Measurements from ENCODE around the gene KCNAB1.

KCNAB1 gene

DNA sequence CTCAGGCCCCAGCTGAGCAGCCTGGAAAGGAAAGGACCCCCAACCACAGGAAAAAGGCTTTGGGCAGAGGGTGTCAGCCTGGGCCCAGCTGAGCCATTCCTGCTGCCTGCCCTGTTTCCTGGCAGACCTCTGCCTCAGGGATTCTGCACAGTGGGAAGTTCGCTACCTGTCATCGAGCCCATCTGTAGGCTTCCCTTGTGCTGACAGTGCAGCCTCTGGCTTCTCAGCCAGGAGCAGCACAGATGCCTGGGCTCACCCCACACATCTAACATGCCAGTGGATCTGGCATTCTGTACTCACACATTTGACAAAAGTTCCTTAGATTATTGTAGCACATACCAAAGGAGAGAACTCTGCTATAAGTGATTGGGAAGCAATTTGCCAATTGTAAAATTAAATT lies 232.3 kb downstream of the KCNAB1 start:
- H3K23ac ChIP-seq (ENCODE audit: low read length in 2 of 2), result no peak overlapping the region
- H3K4ac ChIP-seq (ENCODE audit: low read depth in 1 of 2, low read length in 2 of 2), result no peak overlapping the region
- no peaks in the 10 kb centered on the region for H3K79me1 ChIP-seq (replicated peaks; ENCODE audit: low read length, poor library complexity, severe bottlenecking)
- no peak overlapping the region for H4K91ac ChIP-seq (ENCODE audit: low read length)
- no peak overlapping the region for H3K4me3 ChIP-seq (ENCODE audit: insufficient read depth in 1 of 2, low read depth in 1 of 2, low read length in 2 of 2)
- H3K14ac ChIP-seq (ENCODE audit: low read length in 2 of 2), result peak overlapping the region in 1 of 2 experiments; percentile 81
- no peak overlapping the region for H3K4me2 ChIP-seq (ENCODE audit: low read length, poor library complexity, severe bottlenecking)
- H2AK5ac ChIP-seq (ENCODE audit: low read length, severe bottlenecking), result no peak overlapping the region
- no peaks in the 10 kb centered on the region for H3K9me3 ChIP-seq (ENCODE audit: control insufficient read depth, low read length)
- no peaks in the 10 kb centered on the region for H3K27me3 ChIP-seq (ENCODE audit: control insufficient read depth in 1 of 2, insufficient read depth in 1 of 2, low read length in 2 of 2)
- DNase-seq, result no peak
- H2AFZ ChIP-seq (ENCODE audit: low read depth, low read length), result no peak overlapping the region
- no peak overlapping the region for H3K18ac ChIP-seq (ENCODE audit: low read depth in 1 of 2, low read length in 2 of 2)
- 75% methylated on average over 2 of the region's 2 CpGs for WGBS
- no peak overlapping the region for H4K8ac ChIP-seq (ENCODE audit: low read length)
- H3K9ac ChIP-seq (ENCODE audit: low read length), result no peak overlapping the region
- no peak overlapping the region for H3K27ac ChIP-seq (ENCODE audit: low read length, poor library complexity, severe bottlenecking)
- H3K4me1 ChIP-seq (ENCODE audit: control insufficient read depth, insufficient read depth, low read depth, low read length), result peaks cover 2% of the 10 kb centered on the region
- no peak overlapping the region for H2BK120ac ChIP-seq (ENCODE audit: low read depth, low read length)
- no peaks in the 10 kb centered on the region for H3K36me3 ChIP-seq (ENCODE audit: control insufficient read depth in 1 of 2, insufficient read depth in 2 of 2, low read depth in 1 of 2, low read length in 2 of 2)
- H2BK5ac ChIP-seq (ENCODE audit: low read depth, low read length, poor library complexity, severe bottlenecking), result no peak overlapping the region
- no peak overlapping the region for H2BK15ac ChIP-seq (ENCODE audit: low read depth, poor library complexity, severe bottlenecking)
- no peak overlapping the region for H2BK12ac ChIP-seq (ENCODE audit: low read length in 2 of 2)

DNA sequence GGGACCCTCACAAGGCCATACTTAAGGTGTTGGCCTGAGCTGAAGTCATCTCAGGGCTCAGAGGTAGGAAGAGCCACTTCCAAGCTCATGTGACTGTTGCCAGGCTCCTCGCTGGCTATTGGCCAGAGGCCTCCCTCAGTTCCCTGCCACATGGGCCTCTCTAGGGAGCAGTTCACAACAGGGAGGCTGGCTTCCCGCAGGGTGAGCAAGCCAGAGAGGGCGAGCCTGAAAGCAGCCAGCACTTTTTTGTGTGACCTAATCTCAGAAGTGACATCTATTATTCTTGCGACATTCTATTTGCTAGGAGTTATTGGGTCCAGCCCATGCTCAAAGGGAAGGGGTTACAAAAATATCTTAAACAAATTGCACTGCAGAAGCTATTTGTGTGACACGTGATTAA lies 233.2 kb downstream of the KCNAB1 start:
- H3K4me3 ChIP-seq (ENCODE audit: insufficient read depth in 1 of 2, low read depth in 1 of 2, low read length in 2 of 2), result no peak overlapping the region
- H3K23ac ChIP-seq (ENCODE audit: low read length in 2 of 2), result no peak overlapping the region
- H3K27ac ChIP-seq (ENCODE audit: low read length, poor library complexity, severe bottlenecking), result no peak overlapping the region
- no peak overlapping the region for H2BK120ac ChIP-seq (ENCODE audit: low read depth, low read length)
- no peaks in the 10 kb centered on the region for H3K79me1 ChIP-seq (replicated peaks; ENCODE audit: low read length, poor library complexity, severe bottlenecking)
- H3K9me3 ChIP-seq (ENCODE audit: control insufficient read depth, low read length), result no peaks in the 10 kb centered on the region
- H2AFZ ChIP-seq (ENCODE audit: low read depth, low read length), result no peak overlapping the region
- no peak overlapping the region for H3K9ac ChIP-seq (ENCODE audit: low read length)
- WGBS, result 78% methylated on average over 5 of the region's 5 CpGs
- H2AK5ac ChIP-seq (ENCODE audit: low read length, severe bottlenecking), result no peak overlapping the region
- H4K8ac ChIP-seq (ENCODE audit: low read length), result no peak overlapping the region
- H3K36me3 ChIP-seq (ENCODE audit: control insufficient read depth in 1 of 2, insufficient read depth in 2 of 2, low read depth in 1 of 2, low read length in 2 of 2), result no peaks in the 10 kb centered on the region
- H2BK5ac ChIP-seq (ENCODE audit: low read depth, low read length, poor library complexity, severe bottlenecking), result no peak overlapping the region
- no peak overlapping the region for H3K18ac ChIP-seq (ENCODE audit: low read depth in 1 of 2, low read length in 2 of 2)
- no peaks in the 10 kb centered on the region for H3K27me3 ChIP-seq (ENCODE audit: control insufficient read depth in 1 of 2, insufficient read depth in 1 of 2, low read length in 2 of 2)
- H2BK12ac ChIP-seq (ENCODE audit: low read length in 2 of 2), result no peak overlapping the region
- no peak overlapping the region for H3K4ac ChIP-seq (ENCODE audit: low read depth in 1 of 2, low read length in 2 of 2)
- DNase-seq, result no peak
- H2BK15ac ChIP-seq (ENCODE audit: low read depth, poor library complexity, severe bottlenecking), result no peak overlapping the region
- H3K4me1 ChIP-seq (ENCODE audit: control insufficient read depth, insufficient read depth, low read depth, low read length), result peaks cover 2% of the 10 kb centered on the region
- H3K4me2 ChIP-seq (ENCODE audit: low read length, poor library complexity, severe bottlenecking), result no peak overlapping the region
- no peak overlapping the region for H4K91ac ChIP-seq (ENCODE audit: low read length)
- no peak overlapping the region for H3K14ac ChIP-seq (ENCODE audit: low read length in 2 of 2)

DNA sequence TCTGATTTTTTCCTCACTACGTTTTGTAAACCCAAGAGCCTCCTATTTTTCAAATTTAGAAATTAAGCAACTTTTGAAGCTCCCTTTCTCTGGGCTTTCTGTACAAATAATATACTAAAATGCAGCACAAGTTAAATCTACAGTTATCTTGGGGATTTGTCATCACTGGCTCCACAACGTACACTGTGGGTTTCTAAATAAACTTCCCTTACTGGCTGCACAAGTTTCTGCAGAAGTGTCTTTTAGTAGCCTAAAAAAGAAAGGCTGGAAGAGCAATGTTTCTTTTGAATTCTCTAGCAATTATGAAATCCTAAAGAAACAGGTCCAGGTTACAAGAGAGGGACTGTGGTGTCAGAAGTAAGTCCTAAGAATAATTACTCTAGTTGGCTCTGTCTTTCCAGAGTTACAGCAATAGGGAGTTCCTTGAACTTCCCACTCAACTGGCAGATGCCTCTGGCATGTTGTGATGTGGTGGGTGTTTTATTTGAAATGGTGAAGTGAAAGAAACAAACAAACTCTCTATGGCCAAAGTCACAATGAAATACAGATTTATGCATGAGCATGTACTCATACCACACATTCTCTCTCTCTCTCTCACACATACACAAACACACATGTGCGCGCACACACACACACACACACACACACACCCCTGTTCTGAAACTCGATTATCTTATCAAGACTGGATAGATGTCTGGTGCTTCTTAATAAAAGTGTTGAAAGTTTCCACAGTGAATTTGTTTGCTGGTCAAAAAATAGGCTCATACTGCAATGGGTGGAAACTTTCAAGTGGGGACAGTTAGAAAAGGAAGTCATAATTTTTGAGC lies 236.4 kb downstream of the KCNAB1 start:
- H2BK12ac ChIP-seq (ENCODE audit: low read length in 2 of 2), result no peak overlapping the region
- no peak overlapping the region for H2BK120ac ChIP-seq (ENCODE audit: low read depth, low read length)
- no peak overlapping the region for H3K18ac ChIP-seq (ENCODE audit: low read depth in 1 of 2, low read length in 2 of 2)
- no peak overlapping the region for H3K4me3 ChIP-seq (ENCODE audit: insufficient read depth in 1 of 2, low read depth in 1 of 2, low read length in 2 of 2)
- no peak overlapping the region for H3K4ac ChIP-seq (ENCODE audit: low read depth in 1 of 2, low read length in 2 of 2)
- H3K4me2 ChIP-seq (ENCODE audit: low read length, poor library complexity, severe bottlenecking), result no peak overlapping the region
- H2BK5ac ChIP-seq (ENCODE audit: low read depth, low read length, poor library complexity, severe bottlenecking), result no peak overlapping the region
- no peak overlapping the region for H3K27ac ChIP-seq (ENCODE audit: low read length, poor library complexity, severe bottlenecking)
- H3K9ac ChIP-seq (ENCODE audit: low read length), result no peak overlapping the region
- H4K8ac ChIP-seq (ENCODE audit: low read length), result no peak overlapping the region
- no peaks in the 10 kb centered on the region for H3K79me1 ChIP-seq (replicated peaks; ENCODE audit: low read length, poor library complexity, severe bottlenecking)
- H2BK15ac ChIP-seq (ENCODE audit: low read depth, poor library complexity, severe bottlenecking), result no peak overlapping the region
- H2AFZ ChIP-seq (ENCODE audit: low read depth, low read length), result no peak overlapping the region
- no peak overlapping the region for H4K91ac ChIP-seq (ENCODE audit: low read length)
- no peak overlapping the region for H3K14ac ChIP-seq (ENCODE audit: low read length in 2 of 2)
- H3K9me3 ChIP-seq (ENCODE audit: control insufficient read depth, low read length), result no peaks in the 10 kb centered on the region
- no peaks in the 10 kb centered on the region for H3K27me3 ChIP-seq (ENCODE audit: control insufficient read depth in 1 of 2, insufficient read depth in 1 of 2, low read length in 2 of 2)
- 83% methylated on average over 5 of the region's 5 CpGs for WGBS
- H3K36me3 ChIP-seq (ENCODE audit: control insufficient read depth in 1 of 2, insufficient read depth in 2 of 2, low read depth in 1 of 2, low read length in 2 of 2), result no peaks in the 10 kb centered on the region
- peaks cover 2% of the 10 kb centered on the region for H3K4me1 ChIP-seq (ENCODE audit: control insufficient read depth, insufficient read depth, low read depth, low read length)
- no peak overlapping the region for H2AK5ac ChIP-seq (ENCODE audit: low read length, severe bottlenecking)
- peak; percentile 2 for DNase-seq
- H3K23ac ChIP-seq (ENCODE audit: low read length in 2 of 2), result no peak overlapping the region

DNA sequence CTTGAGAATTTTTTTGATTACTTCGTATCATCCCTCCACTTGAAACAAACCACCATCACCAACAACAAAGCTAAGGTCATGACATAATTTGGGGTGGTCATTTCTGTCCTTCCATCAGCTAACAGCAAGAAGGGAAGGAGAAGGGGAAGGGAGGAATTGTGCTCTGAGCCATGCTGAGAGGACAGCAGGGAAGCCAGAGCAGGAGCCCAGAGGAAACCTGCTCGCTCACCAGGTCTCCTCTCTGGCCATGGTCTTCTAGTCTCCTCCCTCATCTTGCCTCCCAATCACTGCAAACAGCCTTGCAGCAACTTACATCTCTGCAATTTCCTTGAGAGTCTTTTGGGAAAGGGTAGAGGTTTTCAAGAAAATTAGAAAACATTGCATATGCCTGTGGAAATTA lies 237.9 kb downstream of the KCNAB1 start:
- Histone ChIP-seq H2BK12ac (ENCODE audit: low read length in 2 of 2) (no peak overlapping the region), H2BK15ac (ENCODE audit: low read depth, poor library complexity, severe bottlenecking) (no peak overlapping the region), H3K27me3 (ENCODE audit: control insufficient read depth in 1 of 2, insufficient read depth in 1 of 2, low read length in 2 of 2) (no peaks in the 10 kb centered on the region), H4K91ac (ENCODE audit: low read length) (no peak overlapping the region), H3K4ac (ENCODE audit: low read depth in 1 of 2, low read length in 2 of 2) (no peak overlapping the region), H2BK5ac (ENCODE audit: low read depth, low read length, poor library complexity, severe bottlenecking) (no peak overlapping the region), H3K27ac (ENCODE audit: low read length, poor library complexity, severe bottlenecking) (no peak overlapping the region), H2BK120ac (ENCODE audit: low read depth, low read length) (no peak overlapping the region), H3K9ac (ENCODE audit: low read length) (no peak overlapping the region), H3K79me1 (replicated peaks; ENCODE audit: low read length, poor library complexity, severe bottlenecking) (no peaks in the 10 kb centered on the region), H2AFZ (ENCODE audit: low read depth, low read length) (no peak overlapping the region), H3K4me2 (ENCODE audit: low read length, poor library complexity, severe bottlenecking) (no peak overlapping the region), H3K4me3 (ENCODE audit: insufficient read depth in 1 of 2, low read depth in 1 of 2, low read length in 2 of 2) (no peak overlapping the region), H3K4me1 (ENCODE audit: control insufficient read depth, insufficient read depth, low read depth, low read length) (peaks cover 2% of the 10 kb centered on the region), H3K18ac (ENCODE audit: low read depth in 1 of 2, low read length in 2 of 2) (no peak overlapping the region), H2AK5ac (ENCODE audit: low read length, severe bottlenecking) (no peak overlapping the region), H3K14ac (ENCODE audit: low read length in 2 of 2) (peak overlapping the region; percentile 25 to 41), H4K8ac (ENCODE audit: low read length) (no peak overlapping the region), H3K23ac (ENCODE audit: low read length in 2 of 2) (no peak overlapping the region), H3K9me3 (ENCODE audit: control insufficient read depth, low read length) (no peaks in the 10 kb centered on the region), H3K36me3 (ENCODE audit: control insufficient read depth in 1 of 2, insufficient read depth in 2 of 2, low read depth in 1 of 2, low read length in 2 of 2) (no peaks in the 10 kb centered on the region)
- DNase-seq, result no peak
- WGBS, result no CpG with 5 or more reads among the region's 2 CpGs
